OCI-LY3 (cell line): Measurements from ENCODE around the gene CDH4.

ENCODE experiments used
- H2AFZ ChIP-seq: fragments of 200-600, 300-600 bp; shearing (Covaris generic); 2 replicates; pipeline ENCODE4 v1.6.0; 2014; ENCODE audit warnings: antibody characterized with exemption, low read depth, low read length
- H3K27ac ChIP-seq: fragments of 200-600, 300-600 bp; sonication (generic); 2 replicates; pipeline ENCODE4 v1.5.1; 2014; ENCODE audit warnings: mild to moderate bottlenecking, low read length, moderate library complexity, mixed read lengths
- H3K27me3 ChIP-seq: fragments of 200-600, 300-600 bp; sonication (generic); 2 replicates; pipeline ENCODE4 v1.6.1; 2014; ENCODE audit warnings: low read depth, low read length, mixed read lengths
- H3K36me3 ChIP-seq: fragments of 200-600, 300-600 bp; sonication (generic); replicated peaks from 2 replicates; pipeline ENCODE3; 2014; ENCODE audit warnings: low read depth, low read length, mixed read lengths
- H3K4me1 ChIP-seq: fragments of 300-600, 200-600 bp; sonication (generic); 2 replicates; pipeline ENCODE4 v1.6.1; 2014; ENCODE audit warnings: low read length, mixed read lengths
- H3K4me2 ChIP-seq: fragments of 200-600, 300-600 bp; sonication (generic); 2 replicates; pipeline ENCODE4 v1.6.1; 2014; ENCODE audit warnings: low read length, mixed read lengths
- H3K4me3 ChIP-seq: fragments of 300-600, 200-600 bp; sonication (generic); 2 replicates; pipeline ENCODE4 v1.5.1; 2014; ENCODE audit warnings: antibody characterized with exemption, mild to moderate bottlenecking, low read length, moderate library complexity
- H3K79me2 ChIP-seq: fragments of 300-600, 200-600 bp; shearing (Covaris generic); 2 replicates; pipeline ENCODE4 v1.6.1; 2014; ENCODE audit warnings: mild to moderate bottlenecking, low read length, mixed read lengths
- H3K9ac ChIP-seq: fragments of 300-600, 200-600 bp; shearing (Covaris generic); 2 replicates; pipeline ENCODE4 v1.6.0; 2014; ENCODE audit warnings: mild to moderate bottlenecking, low read length, moderate library complexity
- H3K9me3 ChIP-seq: fragments of 200-600, 300-600 bp; shearing (Covaris generic); 2 replicates; pipeline ENCODE4 v1.6.1; 2014; ENCODE audit warnings: low read length, mixed read lengths; ENCODE audit not compliant: insufficient read depth
- H4K20me1 ChIP-seq: fragments of 200-600, 300-600 bp; sonication (generic); 2 replicates; pipeline ENCODE4 v1.6.1; 2016; ENCODE audit warnings: low read length, mixed read lengths; ENCODE audit not compliant: insufficient read depth
- EZH2phosphoT487 ChIP-seq: fragments of 200-600 bp; shearing (Covaris generic); IDR thresholded peaks from 2 replicates; pipeline ENCODE4 v1.6.1; 2018; ENCODE audit warnings: antibody characterized with exemption, mixed run types, low read depth
- TF ChIP-seq, protein P1 (sequence below): fragments of 200-600, 300-600 bp; sonication (generic); IDR thresholded peaks from 2 replicates; pipeline ENCODE4 v1.5.1; 2014; ENCODE audit warnings: antibody characterized with exemption, low read length, low read depth

CDH4 gene

DNA sequence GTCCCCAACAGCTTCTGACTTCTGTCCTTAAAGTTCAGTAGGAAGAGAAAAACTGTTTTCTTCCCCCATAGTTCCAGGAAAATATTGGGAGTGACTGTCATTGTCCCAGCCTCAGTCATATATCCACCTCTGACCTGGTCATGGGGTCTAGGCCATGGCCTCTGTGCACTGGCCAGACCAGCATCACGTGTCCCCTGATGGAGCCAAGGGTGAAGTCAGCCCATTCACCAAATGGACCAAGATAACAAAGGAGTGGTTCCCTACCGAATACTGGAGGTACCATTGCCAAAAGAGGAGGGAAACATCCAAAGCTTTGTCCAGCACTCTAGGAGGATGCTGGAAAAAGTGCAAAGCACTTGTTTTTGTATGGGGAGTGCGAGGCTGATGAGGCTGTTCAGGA lies 418.2 kb downstream of the CDH4 start:
- H3K9me3 ChIP-seq, result no peaks in the 10 kb centered on the region
- no peaks in the 10 kb centered on the region for H3K4me1 ChIP-seq
- H2AFZ ChIP-seq, result no peak overlapping the region
- TF ChIP-seq, protein P1, sequence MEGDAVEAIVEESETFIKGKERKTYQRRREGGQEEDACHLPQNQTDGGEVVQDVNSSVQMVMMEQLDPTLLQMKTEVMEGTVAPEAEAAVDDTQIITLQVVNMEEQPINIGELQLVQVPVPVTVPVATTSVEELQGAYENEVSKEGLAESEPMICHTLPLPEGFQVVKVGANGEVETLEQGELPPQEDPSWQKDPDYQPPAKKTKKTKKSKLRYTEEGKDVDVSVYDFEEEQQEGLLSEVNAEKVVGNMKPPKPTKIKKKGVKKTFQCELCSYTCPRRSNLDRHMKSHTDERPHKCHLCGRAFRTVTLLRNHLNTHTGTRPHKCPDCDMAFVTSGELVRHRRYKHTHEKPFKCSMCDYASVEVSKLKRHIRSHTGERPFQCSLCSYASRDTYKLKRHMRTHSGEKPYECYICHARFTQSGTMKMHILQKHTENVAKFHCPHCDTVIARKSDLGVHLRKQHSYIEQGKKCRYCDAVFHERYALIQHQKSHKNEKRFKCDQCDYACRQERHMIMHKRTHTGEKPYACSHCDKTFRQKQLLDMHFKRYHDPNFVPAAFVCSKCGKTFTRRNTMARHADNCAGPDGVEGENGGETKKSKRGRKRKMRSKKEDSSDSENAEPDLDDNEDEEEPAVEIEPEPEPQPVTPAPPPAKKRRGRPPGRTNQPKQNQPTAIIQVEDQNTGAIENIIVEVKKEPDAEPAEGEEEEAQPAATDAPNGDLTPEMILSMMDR, result no peak
- no peak for TF ChIP-seq EZH2phosphoT487
- H3K27ac ChIP-seq, result no peak overlapping the region
- no peak overlapping the region for H3K4me2 ChIP-seq
- no peaks in the 10 kb centered on the region for H3K36me3 ChIP-seq
- no peaks in the 10 kb centered on the region for H3K79me2 ChIP-seq
- no peak overlapping the region for H3K4me3 ChIP-seq
- no peaks in the 10 kb centered on the region for H3K27me3 ChIP-seq
- no peak overlapping the region for H3K9ac ChIP-seq
- no peaks in the 10 kb centered on the region for H4K20me1 ChIP-seq

DNA sequence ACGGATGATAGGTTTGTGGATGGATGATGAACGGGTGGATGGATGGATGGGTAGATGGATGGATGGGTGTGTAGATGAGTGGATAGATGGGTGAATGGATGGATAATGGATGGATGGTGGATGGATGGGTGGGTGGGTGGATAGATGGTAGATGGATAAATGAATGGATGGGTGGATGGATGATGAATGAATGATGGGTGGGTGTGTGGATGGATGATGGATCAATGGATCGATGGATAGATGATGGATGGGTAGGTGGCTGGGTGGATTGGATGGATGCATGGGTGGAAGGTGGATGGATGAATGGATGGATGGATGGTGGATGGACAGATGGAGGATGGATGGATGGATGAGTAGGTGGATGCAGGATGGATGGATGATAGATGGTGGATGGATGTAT lies 419.5 kb downstream of the CDH4 start:
- H3K9ac ChIP-seq, result no peak overlapping the region
- no peak overlapping the region for H3K27ac ChIP-seq
- TF ChIP-seq EZH2phosphoT487, result no peak
- TF ChIP-seq, protein P1, result no peak
- H3K9me3 ChIP-seq, result no peaks in the 10 kb centered on the region
- H3K79me2 ChIP-seq, result no peaks in the 10 kb centered on the region
- no peaks in the 10 kb centered on the region for H4K20me1 ChIP-seq
- no peak overlapping the region for H2AFZ ChIP-seq
- no peak overlapping the region for H3K4me3 ChIP-seq
- no peaks in the 10 kb centered on the region for H3K27me3 ChIP-seq
- no peaks in the 10 kb centered on the region for H3K36me3 ChIP-seq
- no peaks in the 10 kb centered on the region for H3K4me1 ChIP-seq
- H3K4me2 ChIP-seq, result no peak overlapping the region

DNA sequence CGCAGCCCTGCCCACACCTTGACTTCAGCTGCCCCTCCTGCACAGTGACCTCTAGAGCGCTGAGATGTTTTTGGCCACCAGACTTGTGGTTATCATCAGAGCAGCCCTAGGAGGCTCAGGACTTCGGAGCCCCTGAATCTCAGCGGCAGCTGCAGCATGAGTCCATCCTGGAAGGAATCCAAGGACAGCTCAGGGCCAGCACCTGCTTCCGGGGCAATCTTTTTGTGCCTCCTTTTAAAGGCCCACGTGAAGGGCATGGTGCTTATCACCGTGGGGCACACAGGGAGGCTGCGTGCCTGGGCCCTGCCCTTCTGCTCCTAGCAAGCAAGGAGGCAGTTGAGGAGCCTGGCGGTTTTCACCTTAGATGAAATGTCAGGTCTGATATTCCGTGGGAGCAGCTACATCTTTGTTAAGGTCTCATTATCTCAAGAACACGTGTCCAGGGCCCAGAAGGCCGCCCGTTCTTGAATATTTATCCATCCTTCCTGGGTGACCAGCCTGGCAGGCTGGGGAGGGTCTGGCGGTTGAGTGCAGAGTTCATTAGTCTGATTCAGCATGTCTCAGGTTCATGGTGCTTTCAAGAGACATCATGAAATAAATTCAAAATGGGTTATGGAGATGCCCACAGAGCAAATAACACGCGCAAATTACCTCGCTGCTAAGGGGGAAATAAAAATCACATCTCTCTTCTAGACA lies 421.2 kb downstream of the CDH4 start:
- Histone ChIP-seq H3K27ac (no peak overlapping the region), H2AFZ (no peak overlapping the region), H4K20me1 (no peaks in the 10 kb centered on the region), H3K4me3 (no peak overlapping the region), H3K4me1 (no peaks in the 10 kb centered on the region), H3K79me2 (no peaks in the 10 kb centered on the region), H3K9me3 (no peaks in the 10 kb centered on the region), H3K27me3 (no peaks in the 10 kb centered on the region), H3K4me2 (no peak overlapping the region), H3K9ac (no peak overlapping the region), H3K36me3 (no peaks in the 10 kb centered on the region)
- no peak for TF ChIP-seq EZH2phosphoT487
- TF ChIP-seq, protein P1, result no peak

DNA sequence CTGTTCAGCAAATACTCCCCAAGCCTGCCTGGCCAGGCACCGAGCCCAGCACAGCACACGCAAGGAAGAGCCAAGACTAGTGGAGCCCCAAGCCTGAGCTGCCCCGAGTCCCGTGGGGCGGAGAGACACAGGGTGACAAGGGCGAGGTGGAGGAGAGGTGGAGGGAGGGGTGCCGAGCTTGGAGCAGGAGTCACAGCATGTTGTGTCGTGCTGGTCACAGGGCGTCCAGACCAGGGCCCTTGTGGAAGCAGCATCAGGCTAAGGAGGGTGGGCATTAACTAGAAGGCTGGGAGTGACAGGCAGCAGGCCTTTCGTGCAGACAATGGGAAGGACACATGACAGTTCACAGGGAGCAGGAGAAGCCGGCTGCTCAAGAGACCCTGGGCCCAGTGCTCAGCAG lies 422.1 kb downstream of the CDH4 start:
- no peak overlapping the region for H3K4me2 ChIP-seq
- H2AFZ ChIP-seq, result no peak overlapping the region
- no peaks in the 10 kb centered on the region for H3K27me3 ChIP-seq
- H3K4me1 ChIP-seq, result no peaks in the 10 kb centered on the region
- TF ChIP-seq EZH2phosphoT487, result no peak
- TF ChIP-seq, protein P1, result no peak
- H3K27ac ChIP-seq, result no peak overlapping the region
- H3K9me3 ChIP-seq, result no peaks in the 10 kb centered on the region
- H3K36me3 ChIP-seq, result no peaks in the 10 kb centered on the region
- no peaks in the 10 kb centered on the region for H4K20me1 ChIP-seq
- no peak overlapping the region for H3K4me3 ChIP-seq
- H3K79me2 ChIP-seq, result no peaks in the 10 kb centered on the region
- no peak overlapping the region for H3K9ac ChIP-seq
